ENCODE results near the gene ZNF507. TPM values are rescaled to one million over a fixed set of nuclear protein-coding genes. Genes with fewer than 3 reads are reported as not detected.

Gene ZNF507
- total RNA-seq, 1 donor from 2014 or later: 6.4 TPM

GRCh38 chr19:32342695-32343094, 2.7 kb upstream of the ZNF507 start:
- TF ChIP-seq CTCF (IDR thresholded peaks at IDR 0.05): no peak
- peaks cover 3 to 8% of the 10 kb centered on the region in 2 donors for H3K4me1 ChIP-seq
- no peaks in the 10 kb centered on the region for H3K27me3 ChIP-seq
- no peak overlapping the region for H3K27ac ChIP-seq
- no peaks in the 10 kb centered on the region for H3K36me3 ChIP-seq
- no peaks in the 10 kb centered on the region for H3K9me3 ChIP-seq
- intact Hi-C loops (cut with DNase I): loop anchor here (10.0 kb wide), 1 partner anchor 998 kb away; the partner anchor contains the start of gene TSHZ3
- no peak for DNase-seq (ENCODE audit: low spot score in 2 of 2)
- no peak overlapping the region for H3K4me3 ChIP-seq

- no peak overlapping the region for H3K4me3 ChIP-seq
- no peaks in the 10 kb centered on the region for H3K27me3 ChIP-seq
- H3K36me3 ChIP-seq: no peaks in the 10 kb centered on the region
- H3K4me1 ChIP-seq: peaks cover 3 to 12% of the 10 kb centered on the region in 2 donors
- H3K27ac ChIP-seq: no peak overlapping the region
- no peaks in the 10 kb centered on the region for H3K9me3 ChIP-seq
- no peak for TF ChIP-seq CTCF (IDR thresholded peaks at IDR 0.05)
- DNase-seq (ENCODE audit: low spot score in 2 of 2): no peak
- intact Hi-C loops (cut with DNase I): loop anchor here (10.0 kb wide), 1 partner anchor 999 kb away; the partner anchor contains the start of gene TSHZ3
These were observed 1.7 kb upstream of the ZNF507 start for GRCh38 chr19:32343550-32344262.

- no peak for TF ChIP-seq CTCF (IDR thresholded peaks at IDR 0.05)
- Histone ChIP-seq H3K27me3 (no peaks in the 10 kb centered on the region), H3K4me3 (peak overlapping the region; percentile 67 to 94), H3K4me1 (peaks cover 3 to 27% of the 10 kb centered on the region in 2 donors), H3K27ac (no peak overlapping the region), H3K9me3 (no peaks in the 10 kb centered on the region), H3K36me3 (no peaks in the 10 kb centered on the region)
- DNase-seq (ENCODE audit: low spot score in 2 of 2): no peak
- intact Hi-C loops (cut with DNase I): loop anchor here (5.0 to 10.0 kb wide), 2 partner anchors 330 to 1002 kb away; partner anchors contain the start of genes ANKRD27, RGS9BP and TSHZ3
These were observed 1.5 kb downstream of the ZNF507 start for GRCh38 chr19:32346901-32347300.

- Histone ChIP-seq H3K4me1 (peaks cover 7 to 33% of the 10 kb centered on the region in 2 donors), H3K4me3 (peak overlapping the region in 1 of 2 donors; percentile 94), H3K9me3 (no peaks in the 10 kb centered on the region), H3K36me3 (peaks cover 0 to under 1% of the 10 kb centered on the region in 2 donors), H3K27me3 (no peaks in the 10 kb centered on the region), H3K27ac (no peak overlapping the region)
- DNase-seq (ENCODE audit: low spot score in 2 of 2): no peak
- TF ChIP-seq CTCF (IDR thresholded peaks at IDR 0.05): no peak
- intact Hi-C loops (cut with DNase I): loop anchor here (5.0 to 10.0 kb wide), 2 partner anchors 330 to 1003 kb away; partner anchors contain the start of genes ANKRD27, RGS9BP and TSHZ3
These were observed 2.2 kb downstream of the ZNF507 start for GRCh38 chr19:32347573-32347972.

GRCh38 chr19:32349051-32349450, 3.6 kb downstream of the ZNF507 start:
- Histone ChIP-seq H3K36me3 (peaks cover 12 to 15% of the 10 kb centered on the region in 2 donors), H3K4me3 (no peak overlapping the region), H3K27ac (peak overlapping the region in 1 of 2 donors; percentile 19), H3K9me3 (no peaks in the 10 kb centered on the region), H3K4me1 (peaks cover 7 to 44% of the 10 kb centered on the region in 2 donors), H3K27me3 (no peaks in the 10 kb centered on the region)
- DNase-seq (ENCODE audit: low spot score in 2 of 2): no peak
- no peak for TF ChIP-seq CTCF (IDR thresholded peaks at IDR 0.05)
- intact Hi-C loops (cut with DNase I): loop anchor here (5.0 to 10.0 kb wide), 2 partner anchors 328 to 1004 kb away; partner anchors contain the start of genes ANKRD27, RGS9BP and TSHZ3

All from ascending aorta (tissue), 2 donors.